Hematopoietic multipotent progenitor cell treated with erythropoietin and hydrocortisone succinate and interleukin-3 and kit ligand, for 4 days (in vitro differentiated cells): Measurements from ENCODE around the gene CTSC.
"Not testable (repeated sequence)": the region's sequence is repeated elsewhere in the genome, so short reads cannot be mapped to it uniquely, and the experiment has no call there.

ENCODE experiments used
- DNase-seq: peaks from one replicate; pipeline ENCODE4 v3.0.0-alpha.2; 2015

CTSC gene

DNA sequence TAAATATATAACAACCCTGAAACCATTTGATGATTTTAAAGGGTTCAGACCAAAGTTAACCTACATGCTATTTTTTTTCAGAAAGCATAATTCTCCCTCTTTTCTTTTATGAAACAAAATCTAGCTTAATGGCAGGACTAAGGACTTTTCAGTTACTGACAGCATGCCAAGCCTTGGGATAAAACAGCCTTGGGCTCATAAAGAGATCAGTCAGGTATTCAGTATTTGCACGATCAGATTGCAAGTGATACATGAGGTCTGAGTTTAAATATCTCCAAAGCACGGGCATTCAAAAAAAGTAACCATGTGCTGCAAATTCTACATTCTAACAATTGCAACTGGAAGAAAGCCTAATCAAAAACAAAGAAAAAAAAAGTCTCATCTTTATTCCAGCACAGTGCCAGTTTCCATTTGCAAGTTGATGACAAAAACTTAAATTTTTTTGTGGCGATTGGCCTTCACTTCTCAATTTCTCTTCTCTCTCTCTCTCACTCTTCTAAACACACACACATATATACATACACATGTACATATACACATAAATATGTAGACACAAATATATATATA lies 60.1 kb downstream of the CTSC start:
- DNase-seq, result no peak

GRCh38 chr11:88275636-88276035 lies 61.9 kb downstream of the CTSC start:
- no peak for DNase-seq

DNA sequence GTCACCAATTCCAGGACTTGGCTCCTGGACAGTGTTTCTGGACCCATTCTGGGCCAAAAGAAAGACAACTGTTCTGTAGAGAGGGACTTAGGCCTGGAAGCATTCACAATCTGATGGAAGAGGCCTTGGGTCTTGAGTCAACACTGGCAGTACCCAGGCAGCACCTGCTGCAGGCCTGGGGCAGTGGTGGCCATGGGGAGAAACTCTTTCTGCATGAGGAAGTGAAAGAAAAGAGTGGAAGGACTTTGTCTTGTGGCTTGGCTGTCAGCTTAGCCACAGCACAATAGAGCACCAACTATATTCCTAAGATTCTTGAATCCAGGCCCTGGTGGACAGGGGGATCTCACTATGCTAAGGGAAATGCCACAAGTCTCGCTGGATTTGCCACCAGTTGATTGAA lies 70.6 kb downstream of the CTSC start:
- DNase-seq, result no peak

DNA sequence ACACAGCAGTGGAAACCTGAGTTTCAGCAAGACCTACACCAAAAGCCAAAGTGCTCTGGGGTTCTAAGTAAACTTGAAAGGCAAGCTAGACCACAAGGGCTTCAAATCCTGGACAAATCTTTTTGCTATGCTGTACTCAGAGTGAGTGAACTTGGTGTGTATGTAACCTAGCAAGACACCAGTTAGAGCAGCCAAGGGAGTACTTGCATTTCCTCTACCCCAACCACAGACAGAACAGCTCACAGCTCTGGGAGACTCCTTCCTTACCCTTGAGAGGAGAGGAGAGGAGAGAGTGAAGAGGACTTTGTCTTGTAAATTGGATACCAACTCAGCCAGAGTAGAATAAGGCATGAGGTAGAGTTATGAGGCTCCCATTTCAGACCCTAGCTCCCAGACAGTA lies 71.4 kb downstream of the CTSC start:
- no peak for DNase-seq

- no peak for DNase-seq
Measured at GRCh38 chr11:88259431-88259830, 78.1 kb downstream of the CTSC start.

DNA sequence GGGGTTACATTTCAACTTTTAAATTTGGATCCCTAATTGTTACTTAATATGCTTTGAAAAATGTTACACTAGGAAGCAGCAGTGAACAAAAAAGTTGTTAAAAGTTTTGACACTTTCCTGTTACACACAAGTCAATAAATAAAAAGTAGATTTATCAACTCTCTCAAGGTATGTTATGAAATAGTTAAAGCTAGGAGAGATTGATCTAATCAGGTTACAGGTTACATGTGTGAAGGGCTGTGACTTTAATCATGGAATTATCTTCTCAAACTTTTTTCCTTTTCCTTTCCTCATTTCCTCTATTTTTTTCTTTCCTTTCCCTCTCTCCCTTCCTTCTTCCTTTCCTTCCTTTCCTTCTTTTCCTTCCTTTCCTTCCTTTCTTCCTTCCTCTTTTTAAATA lies 85.3 kb downstream of the CTSC start:
- DNase-seq, result no peak

DNA sequence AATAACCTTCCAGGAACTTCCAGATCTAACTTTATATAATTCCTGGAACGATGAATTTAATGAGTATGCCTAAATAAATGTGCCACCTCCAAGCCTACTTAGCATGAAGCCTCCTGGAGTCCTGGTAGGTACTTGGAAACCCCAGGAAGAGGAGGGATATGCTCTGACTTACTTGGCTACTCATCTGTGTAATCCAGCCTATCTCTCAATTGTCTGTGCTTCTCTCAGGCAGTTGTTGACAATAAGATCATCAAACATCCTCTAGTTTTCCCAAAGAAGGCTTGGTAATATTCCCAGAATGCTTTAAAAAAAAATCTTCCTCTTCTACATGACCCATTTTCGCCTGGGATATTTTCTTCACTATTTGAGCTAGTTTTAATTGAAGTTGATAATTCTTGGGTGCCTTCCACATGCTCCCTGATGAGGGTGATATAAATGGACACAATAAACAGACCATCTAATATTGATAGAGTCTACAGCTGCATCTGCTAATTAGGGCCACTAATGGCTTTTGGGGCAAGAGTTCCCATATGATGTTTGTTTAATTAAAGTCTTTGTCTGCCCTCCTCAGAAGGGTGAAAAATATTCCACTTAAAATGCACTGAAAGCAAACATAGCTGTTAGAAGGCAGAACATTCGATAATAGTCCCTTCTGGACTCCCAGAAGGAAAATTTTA lies 86.8 kb downstream of the CTSC start:
- DNase-seq, result no peak

GRCh38 chr11:88249706-88250105 lies 87.8 kb downstream of the CTSC start:
- DNase-seq, result no peak

DNA sequence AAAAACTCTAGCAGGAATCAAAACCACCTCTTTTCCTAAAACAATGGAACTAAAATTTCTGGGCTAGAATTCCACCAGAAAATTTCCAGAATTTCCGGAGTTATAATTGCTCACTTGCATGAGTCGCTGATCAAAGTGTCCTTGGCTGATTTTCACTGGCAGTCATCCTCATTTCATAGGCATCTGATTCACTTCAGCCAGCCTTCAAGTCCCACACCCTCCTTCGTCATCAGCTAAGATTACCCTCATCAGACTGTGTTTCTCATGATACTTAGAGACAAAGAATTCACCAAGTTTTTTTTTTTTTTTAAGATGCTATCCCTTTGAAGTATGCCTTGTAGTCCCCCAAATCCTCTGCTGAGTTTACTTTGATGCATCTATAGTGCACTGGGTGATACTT lies 90.8 kb downstream of the CTSC start:
- no peak for DNase-seq

GRCh38 chr11:88245576-88245975 lies 92.0 kb downstream of the CTSC start:
- DNase-seq, result not testable (repeated sequence)
